ENCODE measurements around the gene TCIRG1.
A peak's percentile ranks its signal among the peaks of the same experiment; 100 is the strongest.

TCIRG1 gene

DNA sequence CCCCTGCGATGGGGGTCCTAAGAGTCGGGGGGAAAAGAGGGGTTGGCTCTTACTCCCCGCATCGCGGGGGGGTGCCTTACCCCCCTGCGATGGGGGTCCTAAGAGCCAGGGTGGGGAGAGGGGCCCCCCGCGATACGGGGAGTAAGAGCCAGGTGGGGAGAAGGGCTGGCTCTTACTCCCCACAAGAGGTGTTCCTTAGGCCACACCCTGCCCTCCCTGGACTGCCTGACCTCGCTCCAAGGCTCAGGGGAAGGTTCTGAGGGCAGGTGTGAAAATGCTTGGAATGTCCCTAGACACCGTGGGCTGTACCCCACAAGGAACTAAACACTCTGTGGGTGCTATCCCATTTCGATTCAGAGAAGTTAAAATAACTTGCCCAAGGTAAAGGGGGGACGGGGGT lies 42.8 kb upstream of the TCIRG1 start:
- H3K27ac ChIP-seq (ENCODE audit: poor library complexity, severe bottlenecking) = no peak overlapping the region
- H3K27me3 ChIP-seq (ENCODE audit: insufficient read depth, poor library complexity, severe bottlenecking) = no peaks in the 10 kb centered on the region
- TF ChIP-seq, protein P1, sequence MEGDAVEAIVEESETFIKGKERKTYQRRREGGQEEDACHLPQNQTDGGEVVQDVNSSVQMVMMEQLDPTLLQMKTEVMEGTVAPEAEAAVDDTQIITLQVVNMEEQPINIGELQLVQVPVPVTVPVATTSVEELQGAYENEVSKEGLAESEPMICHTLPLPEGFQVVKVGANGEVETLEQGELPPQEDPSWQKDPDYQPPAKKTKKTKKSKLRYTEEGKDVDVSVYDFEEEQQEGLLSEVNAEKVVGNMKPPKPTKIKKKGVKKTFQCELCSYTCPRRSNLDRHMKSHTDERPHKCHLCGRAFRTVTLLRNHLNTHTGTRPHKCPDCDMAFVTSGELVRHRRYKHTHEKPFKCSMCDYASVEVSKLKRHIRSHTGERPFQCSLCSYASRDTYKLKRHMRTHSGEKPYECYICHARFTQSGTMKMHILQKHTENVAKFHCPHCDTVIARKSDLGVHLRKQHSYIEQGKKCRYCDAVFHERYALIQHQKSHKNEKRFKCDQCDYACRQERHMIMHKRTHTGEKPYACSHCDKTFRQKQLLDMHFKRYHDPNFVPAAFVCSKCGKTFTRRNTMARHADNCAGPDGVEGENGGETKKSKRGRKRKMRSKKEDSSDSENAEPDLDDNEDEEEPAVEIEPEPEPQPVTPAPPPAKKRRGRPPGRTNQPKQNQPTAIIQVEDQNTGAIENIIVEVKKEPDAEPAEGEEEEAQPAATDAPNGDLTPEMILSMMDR (IDR thresholded peaks at IDR 0.05; ENCODE audit: poor library complexity, severe bottlenecking) = no peak
- no peaks in the 10 kb centered on the region for H3K4me1 ChIP-seq (ENCODE audit: insufficient read depth, poor library complexity, severe bottlenecking)
- no peak for DNase-seq (ENCODE audit: low spot score)
- no peaks in the 10 kb centered on the region for H3K9me3 ChIP-seq (ENCODE audit: severe bottlenecking)
- H3K4me3 ChIP-seq (ENCODE audit: severe bottlenecking) = no peak overlapping the region
- H3K36me3 ChIP-seq (ENCODE audit: low read depth) = no peaks in the 10 kb centered on the region; the same call in 1 of the 2 replicates
- no peak for ATAC-seq (ENCODE audit: low read depth)

DNA sequence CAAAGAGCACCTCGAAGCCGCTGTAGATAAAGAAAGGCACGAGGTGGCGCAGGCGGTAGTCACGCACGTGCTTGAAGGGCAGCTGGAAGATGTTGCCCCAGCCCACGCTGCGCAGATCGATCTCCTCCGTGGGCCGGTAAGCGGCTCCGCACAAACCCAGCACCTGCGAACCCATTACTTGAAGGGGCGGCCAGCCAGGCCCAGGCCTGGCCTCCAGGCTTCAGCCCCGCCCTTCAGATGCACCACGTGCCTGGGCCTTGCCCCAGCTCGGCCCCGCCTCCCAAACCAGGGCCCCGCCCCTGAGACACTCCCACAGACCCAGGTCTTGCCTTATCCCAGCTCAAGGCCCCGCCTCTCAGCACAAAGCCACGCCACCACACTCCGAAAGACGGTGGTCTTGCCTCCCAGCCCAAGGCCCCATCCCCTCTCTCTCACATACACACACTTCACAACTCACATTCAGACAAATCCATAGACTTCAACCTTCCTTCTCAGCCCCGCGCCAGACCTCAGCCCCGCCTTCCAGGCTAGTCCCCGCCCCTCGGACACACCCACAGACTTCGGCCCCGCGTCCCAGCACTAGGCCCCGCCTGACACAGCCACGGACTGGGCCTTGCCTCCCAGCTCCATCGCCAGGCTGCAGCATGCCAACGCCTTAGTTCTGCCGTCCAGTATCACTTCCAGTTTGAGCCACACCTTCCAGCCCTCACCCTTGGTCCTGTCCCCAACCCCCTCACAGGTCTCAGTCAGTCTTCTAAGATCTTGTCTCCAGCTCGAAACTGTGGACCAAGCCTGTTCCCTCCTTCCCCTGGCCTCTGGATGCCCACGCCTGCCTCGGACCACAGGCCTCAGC lies 42.0 kb upstream of the TCIRG1 start:
- peak; percentile 86 for ATAC-seq (ENCODE audit: low read depth)

DNA sequence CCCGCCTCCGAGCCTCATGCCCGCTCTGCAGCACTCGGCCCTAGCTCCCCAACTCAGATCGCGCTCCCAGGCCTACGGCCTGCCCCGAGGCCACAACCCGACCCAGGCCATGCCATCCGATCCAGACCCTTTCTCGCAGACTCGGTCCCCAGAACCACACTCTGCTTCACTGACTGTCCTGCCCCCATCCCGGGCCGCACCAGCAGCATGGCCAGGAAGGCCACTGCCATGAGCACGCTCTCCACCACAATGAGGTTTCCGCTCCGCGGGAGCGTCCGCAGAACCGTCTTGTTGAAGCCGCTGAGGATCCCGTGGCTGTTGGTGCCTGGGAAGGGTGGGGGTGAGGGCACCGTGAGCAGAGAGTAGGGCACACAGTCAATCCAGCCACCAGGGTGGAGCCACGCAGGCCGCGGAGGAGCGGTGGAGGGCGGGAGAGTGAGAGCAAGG lies 41.3 kb upstream of the TCIRG1 start:
- Histone ChIP-seq H3K4me1 (ENCODE audit: insufficient read depth, poor library complexity, severe bottlenecking) (no peaks in the 10 kb centered on the region), H3K9me3 (ENCODE audit: severe bottlenecking) (no peaks in the 10 kb centered on the region), H3K4me3 (ENCODE audit: severe bottlenecking) (no peak overlapping the region), H3K36me3 (ENCODE audit: low read depth) (no peaks in the 10 kb centered on the region; the same call in 1 of the 2 replicates), H3K27me3 (ENCODE audit: insufficient read depth, poor library complexity, severe bottlenecking) (no peaks in the 10 kb centered on the region), H3K27ac (ENCODE audit: poor library complexity, severe bottlenecking) (no peak overlapping the region)
- ATAC-seq (ENCODE audit: low read depth) = no peak
- TF ChIP-seq, protein P1 (IDR thresholded peaks at IDR 0.05; ENCODE audit: poor library complexity, severe bottlenecking) = no peak
- DNase-seq (ENCODE audit: low spot score) = no peak

More for the DNA sequence above, 42.0 kb upstream of the TCIRG1 start:
- no peak overlapping the region for H3K4me3 ChIP-seq (ENCODE audit: severe bottlenecking)
- peak; percentile 73 for DNase-seq (ENCODE audit: low spot score)
- H3K4me1 ChIP-seq (ENCODE audit: insufficient read depth, poor library complexity, severe bottlenecking) = no peaks in the 10 kb centered on the region
- TF ChIP-seq, protein P1 (IDR thresholded peaks at IDR 0.05; ENCODE audit: poor library complexity, severe bottlenecking) = no peak
- H3K27ac ChIP-seq (ENCODE audit: poor library complexity, severe bottlenecking) = no peak overlapping the region
- no peaks in the 10 kb centered on the region; the same call in 1 of the 2 replicates for H3K36me3 ChIP-seq (ENCODE audit: low read depth)
- no peaks in the 10 kb centered on the region for H3K27me3 ChIP-seq (ENCODE audit: insufficient read depth, poor library complexity, severe bottlenecking)
- H3K9me3 ChIP-seq (ENCODE audit: severe bottlenecking) = no peaks in the 10 kb centered on the region

DNA sequence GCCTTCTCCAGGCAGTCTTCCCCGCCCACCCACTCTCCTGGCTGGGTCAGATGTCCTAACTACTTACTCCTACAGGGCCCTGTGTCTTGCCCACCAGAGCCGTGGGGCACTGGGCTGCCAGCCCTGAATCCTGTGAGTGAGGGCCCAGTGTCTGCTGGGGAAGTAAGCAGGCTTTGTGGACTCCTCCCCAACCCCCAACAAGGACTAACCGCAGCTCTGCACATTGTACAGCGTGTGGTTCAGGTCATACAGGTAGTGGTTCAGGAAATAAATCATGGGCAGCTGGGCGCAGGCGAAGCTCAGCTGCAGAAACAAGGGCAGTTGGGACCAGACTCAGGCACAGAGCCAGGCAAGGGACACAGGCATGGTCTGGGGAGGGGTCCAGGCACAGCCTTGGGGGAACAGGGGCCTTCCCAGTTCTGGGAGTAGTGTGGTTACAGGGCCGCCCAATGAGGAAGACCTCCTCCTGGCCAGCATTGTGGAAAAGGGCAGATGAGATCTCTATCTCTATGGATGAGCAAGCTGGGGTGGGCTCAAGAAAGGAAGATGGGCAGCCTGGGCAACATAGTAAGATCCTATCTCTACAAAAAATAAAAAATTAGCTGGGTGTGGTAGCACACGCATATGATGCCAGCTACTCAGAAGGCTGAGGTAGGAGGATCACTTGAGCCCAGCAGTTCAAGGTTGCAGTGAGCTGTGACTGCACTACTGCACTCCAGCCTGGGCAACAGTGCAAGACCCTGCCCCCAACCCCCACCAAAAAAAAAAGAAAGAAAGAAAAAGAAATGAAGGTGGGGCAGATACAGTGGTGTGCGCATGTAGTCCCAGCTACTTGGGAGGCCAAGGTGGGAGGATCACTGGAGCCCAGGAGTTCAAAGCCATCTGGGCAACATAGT lies 40.4 kb upstream of the TCIRG1 start:
- no peak overlapping the region for H3K4me3 ChIP-seq (ENCODE audit: severe bottlenecking)
- ATAC-seq (ENCODE audit: low read depth) (no peak), DNase-seq (ENCODE audit: low spot score) (no peak)
- no peaks in the 10 kb centered on the region for H3K27me3 ChIP-seq (ENCODE audit: insufficient read depth, poor library complexity, severe bottlenecking)
- H3K4me1 ChIP-seq (ENCODE audit: insufficient read depth, poor library complexity, severe bottlenecking) = no peaks in the 10 kb centered on the region
- no peaks in the 10 kb centered on the region for H3K9me3 ChIP-seq (ENCODE audit: severe bottlenecking)
- H3K27ac ChIP-seq (ENCODE audit: poor library complexity, severe bottlenecking) = no peak overlapping the region
- no peaks in the 10 kb centered on the region; the same call in 1 of the 2 replicates for H3K36me3 ChIP-seq (ENCODE audit: low read depth)
- TF ChIP-seq, protein P1 (IDR thresholded peaks at IDR 0.05; ENCODE audit: poor library complexity, severe bottlenecking) = no peak
